Measurements from ENCODE around the gene MICALL2. TPM values are rescaled to one million over a fixed set of nuclear protein-coding genes. Genes with fewer than 3 reads are reported as not detected.

Gene MICALL2
- polyA plus RNA-seq, 1 donor from 2014 or later, result 12.8 TPM

- TF ChIP-seq EZH2 (IDR thresholded peaks at IDR 0.05; ENCODE audit: borderline replicate concordance, insufficient read depth, low read length, poor library complexity, severe bottlenecking) (no peak), EP300 (conservative IDR thresholded peaks at IDR 0.05; ENCODE audit: poor library complexity, severe bottlenecking) (no peak), SMC3 (conservative IDR thresholded peaks at IDR 0.05; ENCODE audit: poor library complexity) (no peak), POLR2AphosphoS5 (IDR thresholded peaks at IDR 0.05) (no peak), TAF1 (IDR thresholded peaks at IDR 0.05; ENCODE audit: low read depth) (no peak), MXI1 (conservative IDR thresholded peaks at IDR 0.05; ENCODE audit: poor library complexity, severe bottlenecking) (no peak), REST (IDR thresholded peaks at IDR 0.05; ENCODE audit: borderline replicate concordance) (no peak), RAD21 (conservative IDR thresholded peaks at IDR 0.05) (no peak), CTCF (IDR thresholded peaks at IDR 0.05; ENCODE audit: poor library complexity, severe bottlenecking) (no peak)
- Histone ChIP-seq H3K79me2 (replicated peaks; ENCODE audit: insufficient read depth, low read length) (no peaks in the 10 kb centered on the region), H3K27ac (ENCODE audit: low read length) (no peak overlapping the region), H2AFZ (ENCODE audit: low read depth, low read length) (no peak overlapping the region), H3K9me3 (ENCODE audit: low read length) (no peaks in the 10 kb centered on the region), H3K9ac (ENCODE audit: low read length) (no peak overlapping the region), H3K9me2 (ENCODE audit: insufficient read depth, low read length) (no peaks in the 10 kb centered on the region), H4K20me1 (ENCODE audit: insufficient read depth) (no peaks in the 10 kb centered on the region), H3K4me2 (ENCODE audit: low read length) (no peak overlapping the region), H3K36me3 (ENCODE audit: insufficient read depth, low read length) (no peaks in the 10 kb centered on the region), H3F3A (ENCODE audit: insufficient read depth, low read length, poor library complexity, severe bottlenecking) (no peaks in the 10 kb centered on the region), H3K4me3 (ENCODE audit: low read length) (no peak overlapping the region), H3K27me3 (ENCODE audit: insufficient read depth, low read depth, low read length) (no peaks in the 10 kb centered on the region)
Measured at GRCh38 chr7:1490837-1491236, 31.6 kb upstream of the MICALL2 start.

DNA sequence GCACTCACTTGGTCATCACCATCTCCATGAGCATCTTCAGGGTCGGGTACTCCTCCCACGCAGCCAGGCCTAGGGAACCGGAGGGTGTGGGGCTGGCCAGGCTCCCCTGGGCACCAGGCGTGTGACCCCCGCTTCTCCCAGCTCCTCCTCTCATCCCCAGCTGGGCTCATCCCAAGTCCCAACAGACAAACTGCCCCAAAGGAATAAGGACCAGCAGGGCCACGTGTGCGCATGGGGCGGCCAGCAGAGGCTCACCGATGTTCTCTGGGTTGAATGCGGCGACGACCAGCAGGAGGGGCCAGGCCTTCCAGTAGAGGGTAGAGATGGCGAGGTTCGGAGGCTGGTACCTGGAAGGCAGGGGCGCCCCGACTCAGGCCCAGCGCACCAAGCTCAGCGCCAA is 30.1 kb upstream of the MICALL2 start:
- Histone ChIP-seq H4K20me1 (ENCODE audit: insufficient read depth) (no peaks in the 10 kb centered on the region), H2AFZ (ENCODE audit: low read depth, low read length) (no peak overlapping the region), H3K9ac (ENCODE audit: low read length) (no peak overlapping the region), H3K4me2 (ENCODE audit: low read length) (no peak overlapping the region), H3K9me3 (ENCODE audit: low read length) (no peaks in the 10 kb centered on the region), H3K4me3 (ENCODE audit: low read length) (no peak overlapping the region), H3F3A (ENCODE audit: insufficient read depth, low read length, poor library complexity, severe bottlenecking) (no peaks in the 10 kb centered on the region), H3K27ac (ENCODE audit: low read length) (no peak overlapping the region), H3K27me3 (ENCODE audit: insufficient read depth, low read depth, low read length) (no peaks in the 10 kb centered on the region), H3K9me2 (ENCODE audit: insufficient read depth, low read length) (no peaks in the 10 kb centered on the region), H3K36me3 (ENCODE audit: insufficient read depth, low read length) (no peaks in the 10 kb centered on the region), H3K79me2 (replicated peaks; ENCODE audit: insufficient read depth, low read length) (no peaks in the 10 kb centered on the region)
- TF ChIP-seq POLR2AphosphoS5 (IDR thresholded peaks at IDR 0.05) (no peak), CTCF (IDR thresholded peaks at IDR 0.05; ENCODE audit: poor library complexity, severe bottlenecking) (no peak), RAD21 (conservative IDR thresholded peaks at IDR 0.05) (no peak), SMC3 (conservative IDR thresholded peaks at IDR 0.05; ENCODE audit: poor library complexity) (no peak), REST (IDR thresholded peaks at IDR 0.05; ENCODE audit: borderline replicate concordance) (no peak), EP300 (conservative IDR thresholded peaks at IDR 0.05; ENCODE audit: poor library complexity, severe bottlenecking) (no peak), MXI1 (conservative IDR thresholded peaks at IDR 0.05; ENCODE audit: poor library complexity, severe bottlenecking) (no peak), EZH2 (IDR thresholded peaks at IDR 0.05; ENCODE audit: borderline replicate concordance, insufficient read depth, low read length, poor library complexity, severe bottlenecking) (no peak), TAF1 (IDR thresholded peaks at IDR 0.05; ENCODE audit: low read depth) (no peak)

Data from neural cell (in vitro differentiated cells).